B cell (primary cell): ENCODE measurements around the gene MZB1. TPM values are rescaled to one million over a fixed set of nuclear protein-coding genes. Genes with fewer than 3 reads are reported as not detected.
A peak's percentile ranks its signal among the peaks of the same experiment; 100 is the strongest.

Experiments used
- ATAC-seq: fragments of 200-7000 bp; cut with Tn5 transposase; one replicate; pipeline ENCODE4 v1.10.0; 2021; ENCODE audit warnings: low read depth, mild to moderate bottlenecking, moderate number of reproducible peaks, moderate library complexity
- CTCF ChIA-PET: fragments of 350-600 bp; sonication (Branson Sonifier 250); formaldehyde crosslinking; loops from one replicate; lab custom pipeline; 2021; ENCODE audit warnings: antibody characterized with exemption, inconsistent platforms; lab: Charles Lee
- POLR2A ChIA-PET: fragments of 350-600 bp; sonication (Branson Sonifier 250); formaldehyde crosslinking; loops from one replicate; lab custom pipeline; 2021; ENCODE audit warnings: antibody characterized with exemption; lab: Charles Lee
- DNase-seq: peaks from one replicate; pipeline ENCODE4 v3.0.0; 2013
- H2AFZ ChIP-seq: 2 replicates; pipeline ENCODE4 v1.6.1; 2012; ENCODE audit warnings: mild to moderate bottlenecking, low read depth, low read length; ENCODE audit not compliant: insufficient read depth, poor library complexity, severe bottlenecking
- H3K27ac ChIP-seq, 2 donors: 1 replicate in 1 of 2; 2 replicates in 1 of 2; pipeline ENCODE4 v1.5.1; 2012 to 2013; ENCODE audit warnings: low read length in 2 of 2, mild to moderate bottlenecking in 2 of 2, moderate library complexity in 1 of 2
- H3K27me3 ChIP-seq, 4 experiments: fragments of 200-600 bp in 1 of 4; sonication (generic) in 1 of 4; replicated peaks in 1 of 4; 1 replicate in 2 of 4; 2 replicates in 2 of 4; pipeline versions ENCODE4 v1.6.1 to v1.7.0; 2013 to 2016; ENCODE audit warnings: low read length in 3 of 4, mild to moderate bottlenecking in 2 of 4, mixed read lengths in 1 of 4, moderate library complexity in 1 of 4; ENCODE audit not compliant: insufficient read depth in 4 of 4, control insufficient read depth in 3 of 4; ENCODE audit errors: control extremely low read depth in 1 of 4
- H3K36me3 ChIP-seq, 2 experiments: replicated peaks in 1 of 2; 1 replicate in 1 of 2; 2 replicates in 1 of 2; pipeline versions ENCODE4 v1.6.1 to v1.7.1; 2013; ENCODE audit warnings: low read length in 1 of 2; ENCODE audit not compliant: insufficient read depth in 2 of 2, control insufficient read depth in 1 of 2; ENCODE audit errors: control extremely low read depth in 1 of 2, extremely low read depth in 1 of 2
- H3K4me1 ChIP-seq, 2 donors: fragments of 200-600 bp in 1 of 2; sonication (generic) in 1 of 2; 1 replicate in 1 of 2; 2 replicates in 1 of 2; pipeline versions ENCODE4 v1.5.1 to v1.6.1; 2013 to 2017; ENCODE audit warnings: low read length in 2 of 2; ENCODE audit not compliant: control insufficient read depth in 2 of 2, insufficient read depth in 2 of 2
- H3K4me2 ChIP-seq: replicated peaks from 2 replicates; pipeline ENCODE3; 2012; ENCODE audit warnings: mild to moderate bottlenecking, low read depth, low read length; ENCODE audit not compliant: poor library complexity, severe bottlenecking
- H3K4me3 ChIP-seq, 5 experiments: fragments of 200-600 bp in 1 of 5; sonication (generic) in 1 of 5; 1 replicate in 3 of 5; 2 replicates in 2 of 5; pipeline versions ENCODE4 v1.5.1 to v1.7.0; 2011 to 2016; ENCODE audit warnings: low read length in 4 of 5, mild to moderate bottlenecking in 4 of 5, low read depth in 2 of 5, control low read depth in 1 of 5, moderate library complexity in 1 of 5; ENCODE audit not compliant: insufficient read depth in 1 of 5; ENCODE audit errors: control extremely low read depth in 1 of 5, extremely low read depth in 1 of 5
- H3K79me2 ChIP-seq: fragments of 200-600 bp; sonication (generic); one replicate; pipeline ENCODE4 v1.6.0; 2016; ENCODE audit warnings: low read length; ENCODE audit not compliant: control insufficient read depth, insufficient read depth
- H3K9ac ChIP-seq: fragments of 200-600 bp; sonication (generic); 2 replicates; pipeline ENCODE4 v1.6.1; 2017; ENCODE audit warnings: mild to moderate bottlenecking, low read length, moderate library complexity
- H3K9me3 ChIP-seq, 3 donors: one replicate each; pipeline versions ENCODE4 v1.6.1 to v1.7.1; 2013; ENCODE audit warnings: low read length in 2 of 3; ENCODE audit not compliant: control insufficient read depth in 2 of 3, insufficient read depth in 1 of 3; ENCODE audit errors: control extremely low read depth in 1 of 3
- H4K20me1 ChIP-seq: 2 replicates; pipeline ENCODE4 v1.6.0; 2012; ENCODE audit warnings: mild to moderate bottlenecking, low read length; ENCODE audit not compliant: insufficient read depth, control insufficient read depth, poor library complexity, severe bottlenecking
- H3K27ac Mint-ChIP-seq: one replicate; pipeline ENCODE4 v1.8.0; 2021; ENCODE audit warnings: mixed read lengths
- H3K27me3 Mint-ChIP-seq: one replicate; pipeline ENCODE4 v1.8.0; 2021; ENCODE audit warnings: mixed read lengths
- H3K4me1 Mint-ChIP-seq: one replicate; pipeline ENCODE4 v1.8.0; 2021; ENCODE audit warnings: mixed read lengths
- H3K4me3 Mint-ChIP-seq: one replicate; pipeline ENCODE4 v1.8.0; 2021; ENCODE audit warnings: mixed read lengths
- H3K9me3 Mint-ChIP-seq: one replicate; pipeline ENCODE4 v1.8.0; 2022; ENCODE audit warnings: mixed read lengths; ENCODE audit not compliant: insufficient read depth
- CTCF ChIP-seq: fragments of 200-600 bp; IDR thresholded peaks from one replicate; pipeline ENCODE4 v1.8.0; 2022; ENCODE audit warnings: antibody characterized with exemption, mild to moderate bottlenecking
- EZH2 ChIP-seq: IDR thresholded peaks from 2 replicates; pipeline ENCODE4 v1.6.1; 2012; ENCODE audit warnings: borderline replicate concordance, low read depth, mild to moderate bottlenecking, moderate library complexity, low read length; ENCODE audit not compliant: insufficient read depth, poor library complexity, severe bottlenecking
- WGBS: methylation state at CpG from one replicate; pipeline ENCODE4 v1.1.5; 2013; ENCODE audit warnings: missing lambda C conversion rate; ENCODE audit not compliant: insufficient coverage; 5-methylcytosine and 5-hydroxymethylcytosine counted together
- intact Hi-C: fragments of 100-400 bp; cut with micrococcal nuclease; formaldehyde crosslinking; loops from one replicate; pipeline ENCODE4 v1.10.0; 2022
- polyA plus RNA-seq: library from polyadenylated mRNA; depleted of rRNA; stranded (reverse); fragments of >200 nt; gene quantifications from 2 replicates; pipeline ENCODE4 v1.2.3, GENCODE V29; 2012
- total RNA-seq, 2 donors: library from RNA; stranded (reverse); fragments of 120-200 nt in 1 of 2; gene quantifications; 1 replicate in 1 of 2; 2 replicates in 1 of 2; pipeline versions ENCODE4 v1.2.3 to v1.2.4, GENCODE V29; 2013 to 2022

MZB1 gene
- total and polyA plus RNA-seq, 2 donors (not counting 1 experiment from before 2014, with no cell fraction given), result 72.2 to 306 TPM

GRCh38 chr5:139392678-139393496 is 3.2 kb upstream of the MZB1 start:
- Mint-ChIP-seq H3K4me3 (peak overlapping the region; percentile 99), H3K9me3 (no peaks in the 10 kb centered on the region), H3K27ac (peak overlapping the region; percentile 93), H3K27me3 (no peaks in the 10 kb centered on the region), H3K4me1 (peaks cover 46% of the 10 kb centered on the region)
- Histone ChIP-seq H3K4me1 (peaks cover 44 to 60% of the 10 kb centered on the region in 2 donors), H3K4me3 (peak overlapping the region; percentile 69 to 90 (median 80)), H3K27ac (peak overlapping the region; percentile 60 to 65), H4K20me1 (peaks cover 7% of the 10 kb centered on the region), H3K79me2 (peaks cover 28% of the 10 kb centered on the region), H2AFZ (peak overlapping the region; percentile 88), H3K9ac (peak overlapping the region; percentile 70), H3K36me3 (no peaks in the 10 kb centered on the region), H3K4me2 (peak overlapping the region; percentile 91), H3K9me3 (peaks cover 0 to 4% (median 0%) of the 10 kb centered on the region in 3 donors), H3K27me3 (no peaks in the 10 kb centered on the region)
- TF ChIP-seq CTCF (peak; percentile 94), EZH2 (no peak)
- peak; percentile 56 for ATAC-seq
- POLR2A ChIA-PET, result interaction anchor here (0.6 to 8.4 kb wide), 4 partner anchors 10 to 99 kb away, joined by 3 to 70 read pairs (median 4); partner anchors contain the start of genes MATR3, PAIP2 and SPATA24
- intact Hi-C loops, result loop anchor here (1.0 to 5.0 kb wide), 6 partner anchors 46 to 816 kb away; partner anchors contain the start of genes DNAJC18, HSPA9 and PAIP2
- CTCF ChIA-PET, result interaction anchor here (0.6 to 3.1 kb wide), 11 partner anchors 13 to 567 kb away, joined by 3 to 16 read pairs (median 4); partner anchors contain the start of genes DNAJC18, MATR3 and PAIP2
- WGBS, result under 1% methylated on average over 77 of the region's 77 CpGs
- DNase-seq, result peak; percentile 93
